AG04450 (cell line): Measurements from ENCODE around the gene RASSF7. TPM values are rescaled to one million over a fixed set of nuclear protein-coding genes. Genes with fewer than 3 reads are reported as not detected.
A peak's percentile ranks its signal among the peaks of the same experiment; 100 is the strongest.

Source experiments
- CTCF ChIA-PET: fragments of 300-600, 350-600 bp; formaldehyde crosslinking; extraction: SDS; loops from one replicate; lab custom pipeline; 2022; ENCODE audit warnings: antibody characterized with exemption, inconsistent platforms; lab: Charles Lee
- POLR2A ChIA-PET: fragments of 350-600 bp; formaldehyde crosslinking; extraction: SDS; loops from one replicate; lab custom pipeline; 2021; ENCODE audit warnings: antibody characterized with exemption, inconsistent platforms; lab: Yijun Ruan, JAX
- DNase-seq: peaks from one replicate; pipeline ENCODE4 v3.0.0-alpha.2; 2011; ENCODE audit warnings: low read depth, low spot score
- H3K27ac ChIP-seq: one replicate; pipeline ENCODE4 v1.5.1; 2012; ENCODE audit warnings: low read depth, low read length, control low read depth
- H3K27me3 ChIP-seq: one replicate; pipeline ENCODE4 v1.6.0; 2012; ENCODE audit warnings: low read length; ENCODE audit not compliant: control insufficient read depth, insufficient read depth
- H3K4me3 ChIP-seq: 2 replicates; pipeline ENCODE4 v1.5.1; 2011; ENCODE audit warnings: mild to moderate bottlenecking, low read depth, low read length, control low read depth
- H3K9me3 ChIP-seq: 2 replicates; pipeline ENCODE4 v1.5.1; 2012; ENCODE audit warnings: low read length; ENCODE audit not compliant: control insufficient read depth, insufficient read depth
- polyA plus RNA-seq: library from polyadenylated mRNA; depleted of rRNA; stranded (reverse); fragments of >200 nt; gene quantifications from 2 replicates; pipeline ENCODE4 v1.2.3, GENCODE V29; 2011
- TF ChIP-seq, protein P1 (sequence below): IDR thresholded peaks from 2 replicates; pipeline ENCODE4 v1.5.1; 2011; ENCODE audit warnings: low read depth, low read length, control low read depth, inconsistent platforms

Gene RASSF7
- polyA plus RNA-seq, 1 experiment = 2.5 TPM

DNA sequence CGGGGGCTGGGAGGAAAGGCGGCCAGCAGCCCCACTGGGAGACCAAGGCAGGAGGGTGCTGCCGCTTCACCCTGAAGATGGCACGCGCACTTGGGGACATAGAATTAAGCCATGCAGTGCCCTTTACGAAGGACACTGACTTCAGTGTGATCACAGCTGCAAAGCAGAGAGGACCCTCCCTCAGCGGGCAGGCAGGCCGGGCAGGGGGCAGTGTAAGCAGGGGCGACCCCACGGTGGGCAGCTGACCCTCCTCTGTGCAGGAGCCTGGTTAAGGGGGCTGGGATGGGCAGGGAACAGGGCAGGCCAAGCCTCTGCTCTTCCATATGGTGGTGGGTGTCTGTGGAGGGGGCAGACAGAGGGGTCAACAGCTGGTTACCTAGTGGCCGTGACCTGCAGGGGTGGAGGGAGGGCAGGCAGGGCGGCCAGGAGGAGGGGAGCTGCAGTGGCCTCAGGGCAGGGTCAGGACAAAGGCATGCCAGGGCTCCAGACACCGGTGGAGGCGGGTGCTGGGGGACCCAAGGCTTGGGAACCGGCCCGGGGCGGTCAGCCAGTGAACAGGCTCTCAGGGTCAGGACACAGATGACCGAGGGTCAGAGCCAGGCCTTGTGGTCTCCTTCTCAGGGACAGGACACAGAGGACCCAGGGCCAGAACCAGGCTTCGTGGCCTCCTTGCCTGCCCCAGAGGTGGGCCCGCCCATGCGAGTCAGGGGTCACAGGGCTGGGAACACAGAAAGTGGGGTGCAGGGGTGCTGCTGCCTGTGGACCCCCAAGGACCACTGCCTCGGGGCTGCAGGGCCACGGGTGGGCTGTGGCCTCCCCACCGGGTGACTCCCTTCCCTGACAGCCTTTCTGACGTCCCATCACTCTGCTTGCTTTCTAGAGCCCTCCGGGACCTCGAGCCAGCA, 7.4 kb upstream of the RASSF7 start:
- CTCF ChIA-PET = interaction anchor here (2.2 kb wide), 1 partner anchor 174 kb away, joined by 5 read pairs; no protein-coding TSS in a partner anchor
- Histone ChIP-seq H3K4me3 (no peak overlapping the region), H3K27me3 (peaks cover 34% of the 10 kb centered on the region), H3K27ac (no peak overlapping the region), H3K9me3 (peaks cover 3% of the 10 kb centered on the region; the same call in 1 of the 2 replicates)
- POLR2A ChIA-PET = no interaction called here
- DNase-seq = no peak
- TF ChIP-seq, protein P1, sequence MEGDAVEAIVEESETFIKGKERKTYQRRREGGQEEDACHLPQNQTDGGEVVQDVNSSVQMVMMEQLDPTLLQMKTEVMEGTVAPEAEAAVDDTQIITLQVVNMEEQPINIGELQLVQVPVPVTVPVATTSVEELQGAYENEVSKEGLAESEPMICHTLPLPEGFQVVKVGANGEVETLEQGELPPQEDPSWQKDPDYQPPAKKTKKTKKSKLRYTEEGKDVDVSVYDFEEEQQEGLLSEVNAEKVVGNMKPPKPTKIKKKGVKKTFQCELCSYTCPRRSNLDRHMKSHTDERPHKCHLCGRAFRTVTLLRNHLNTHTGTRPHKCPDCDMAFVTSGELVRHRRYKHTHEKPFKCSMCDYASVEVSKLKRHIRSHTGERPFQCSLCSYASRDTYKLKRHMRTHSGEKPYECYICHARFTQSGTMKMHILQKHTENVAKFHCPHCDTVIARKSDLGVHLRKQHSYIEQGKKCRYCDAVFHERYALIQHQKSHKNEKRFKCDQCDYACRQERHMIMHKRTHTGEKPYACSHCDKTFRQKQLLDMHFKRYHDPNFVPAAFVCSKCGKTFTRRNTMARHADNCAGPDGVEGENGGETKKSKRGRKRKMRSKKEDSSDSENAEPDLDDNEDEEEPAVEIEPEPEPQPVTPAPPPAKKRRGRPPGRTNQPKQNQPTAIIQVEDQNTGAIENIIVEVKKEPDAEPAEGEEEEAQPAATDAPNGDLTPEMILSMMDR = no peak

- peaks cover 3% of the 10 kb centered on the region; the same call in 1 of the 2 replicates for H3K9me3 ChIP-seq
- peaks cover 39% of the 10 kb centered on the region for H3K27me3 ChIP-seq
- TF ChIP-seq, protein P1 = no peak
- DNase-seq = no peak
- POLR2A ChIA-PET = no interaction called here
- no peak overlapping the region for H3K4me3 ChIP-seq
- CTCF ChIA-PET = interaction anchor here (1.3 to 2.2 kb wide), 3 partner anchors 8 to 230 kb away, joined by 5 to 8 read pairs (median 6); no protein-coding TSS in a partner anchor
- no peak overlapping the region for H3K27ac ChIP-seq
Observed at GRCh38 chr11:553988-554340, 6.8 kb upstream of the RASSF7 start.

DNA sequence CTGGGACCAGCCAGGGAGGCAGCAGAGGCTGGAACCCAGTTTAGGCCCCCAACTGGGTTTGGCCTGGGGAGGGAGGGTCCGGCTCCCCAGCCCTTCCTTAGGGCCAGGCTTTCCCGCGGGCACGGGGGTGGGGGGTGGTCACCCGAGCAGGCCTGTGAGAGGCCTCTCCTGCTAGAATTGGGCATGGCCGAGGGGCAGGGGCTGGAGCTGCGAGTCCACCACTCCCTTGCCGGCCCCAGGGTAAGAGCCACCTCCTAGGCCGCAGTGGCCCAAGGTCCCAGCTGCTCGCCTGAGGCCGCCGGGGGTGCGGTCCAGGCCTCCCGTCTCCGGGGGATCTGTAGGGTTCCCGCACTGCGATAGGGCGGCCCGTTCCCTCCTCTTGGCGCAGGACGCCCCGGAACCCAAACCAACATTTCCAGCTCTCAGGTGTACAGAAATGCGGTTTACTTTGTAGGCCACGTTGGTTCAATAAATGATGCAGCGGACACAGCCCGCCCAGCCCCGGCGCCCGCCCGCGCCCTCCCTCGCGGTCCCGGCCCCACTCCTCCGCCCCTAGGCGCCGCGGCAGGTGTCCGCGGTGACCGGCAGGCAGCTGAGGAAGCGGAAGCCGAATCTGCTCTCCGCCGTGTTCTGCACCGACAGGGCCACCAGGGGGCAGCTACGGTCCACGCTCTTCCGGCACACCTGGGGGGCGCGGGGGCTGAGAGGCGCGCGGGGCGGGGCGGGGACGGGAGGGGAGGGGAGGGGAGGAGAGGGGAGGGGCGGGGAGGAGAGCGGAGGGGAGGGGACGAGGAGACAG, 6.1 kb upstream of the RASSF7 start:
- H3K9me3 ChIP-seq = peaks cover 3% of the 10 kb centered on the region; the same call in 1 of the 2 replicates
- ChIA-PET CTCF (interaction anchor here (0.7 to 2.2 kb wide), 6 partner anchors 9 to 229 kb away, joined by 3 to 8 read pairs (median 6); no protein-coding TSS in a partner anchor), POLR2A (no interaction called here)
- H3K27ac ChIP-seq = no peak overlapping the region
- H3K27me3 ChIP-seq = peaks cover 45% of the 10 kb centered on the region
- TF ChIP-seq, protein P1 = peak; percentile 51
- H3K4me3 ChIP-seq = no peak overlapping the region
- DNase-seq = no peak

- peaks cover 3% of the 10 kb centered on the region; the same call in 1 of the 2 replicates for H3K9me3 ChIP-seq
- ChIA-PET CTCF (interaction anchor here (0.8 to 2.2 kb wide), 5 partner anchors 10 to 229 kb away, joined by 3 to 8 read pairs (median 6); no protein-coding TSS in a partner anchor), POLR2A (interaction anchor here (1.0 kb wide), 1 partner anchor 12 kb away, joined by 3 read pairs; no protein-coding TSS in a partner anchor)
- TF ChIP-seq, protein P1 = no peak
- no peak overlapping the region for H3K4me3 ChIP-seq
- no peak for DNase-seq
- H3K27me3 ChIP-seq = peaks cover 45% of the 10 kb centered on the region
- H3K27ac ChIP-seq = no peak overlapping the region
Observed at GRCh38 chr11:555227-555779, 5.5 kb upstream of the RASSF7 start.
